H1 (cell line): Measurements from ENCODE around the gene CASTOR1. TPM values are rescaled to one million over a fixed set of nuclear protein-coding genes. Genes with fewer than 3 reads are reported as not detected.

Experiments
- POU5F1 ChIP-seq: IDR thresholded peaks from 2 replicates; pipeline ENCODE4 v1.6.1; 2011; ENCODE audit warnings: low read depth, mild to moderate bottlenecking, low read length, moderate library complexity
- TAF7 ChIP-seq: optimal IDR thresholded peaks from 2 replicates; pipeline ENCODE3; 2011; ENCODE audit warnings: low read depth, mild to moderate bottlenecking, inconsistent platforms, low read length, moderate library complexity, borderline replicate concordance
- polyA plus RNA-seq, 7 experiments: library from polyadenylated mRNA; depleted of rRNA in 3 of 7; stranded (reverse) in 5 of 7; unstranded in 2 of 7; fragments of >200 nt in 5 of 7; fragments of 200-250 nt in 2 of 7; gene quantifications; 1 replicate in 5 of 7; 2 replicates in 1 of 7; 4 replicates in 1 of 7; pipeline versions ENCODE4 v1.2.1 to v1.2.3, GENCODE V29; 2011 to 2013; ENCODE audit warnings: missing spikeins in 2 of 7, mixed read lengths in 2 of 7
- total RNA-seq: library from RNA; stranded (reverse); fragmentation: NEBNext Ultra II Directional; extraction: Animal tissue kit (Norgen Biotek cat#: 25700); gene quantifications from 2 replicates; pipeline ENCODE4 v1.2.1, GENCODE V29; 2021

Gene CASTOR1
- total and polyA plus RNA-seq, 2 of the 8 experiments (the other 6 are each of a cell fraction or from before 2014, with no cell fraction given): 10.3 to 36.0 TPM

DNA sequence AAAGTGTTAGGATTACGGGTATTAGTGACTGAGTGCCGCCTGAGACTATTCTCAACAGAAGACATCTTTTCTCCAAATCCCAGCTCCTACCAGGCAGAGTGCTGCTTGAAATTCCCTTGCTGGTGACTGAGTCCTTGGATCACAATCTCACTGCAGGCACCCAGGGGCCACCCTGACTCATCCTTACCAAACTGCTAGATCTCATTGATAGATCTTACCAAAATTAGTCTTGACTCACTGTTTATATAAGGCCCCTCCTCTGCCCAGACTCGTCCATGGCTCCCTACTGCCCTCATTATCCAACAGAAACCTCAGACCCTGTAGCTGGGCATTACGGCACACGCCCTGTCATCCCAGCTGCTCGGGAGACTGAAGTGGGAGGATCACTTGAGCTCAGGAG is 22.7 kb upstream of the CASTOR1 start (continued):
- TF ChIP-seq POU5F1 (no peak), TAF7 (no peak)
